Neural cell (in vitro differentiated cells): ENCODE results near the gene ZFP36L2. TPM values are rescaled to one million over a fixed set of nuclear protein-coding genes. Genes with fewer than 3 reads are reported as not detected.

Source experiments
- H2AFZ ChIP-seq: fragments of 200-600, 300-800 bp; sonication (generic), shearing (Covaris generic); 2 replicates; pipeline ENCODE4 v1.6.0; 2014; ENCODE audit warnings: low read depth, mild to moderate bottlenecking, antibody characterized with exemption, low read length, moderate library complexity
- H3F3A ChIP-seq: fragments of 200-600 bp; shearing (Covaris generic); 2 replicates; pipeline ENCODE4 v1.6.1; 2016; ENCODE audit warnings: mild to moderate bottlenecking, moderate library complexity, mixed read lengths, antibody characterized with exemption, low read length; ENCODE audit not compliant: insufficient read depth, poor library complexity, severe bottlenecking
- H3K27ac ChIP-seq: fragments of 200-600, 300-800 bp; sonication (generic), shearing (Covaris generic); 2 replicates; pipeline ENCODE4 v1.5.1; 2014; ENCODE audit warnings: mild to moderate bottlenecking, low read length, moderate library complexity
- H3K27me3 ChIP-seq: fragments of 300-800, 200-600 bp; sonication (generic), shearing (Covaris generic); 2 replicates; pipeline ENCODE4 v1.6.0; 2014; ENCODE audit warnings: mild to moderate bottlenecking, low read depth, low read length, moderate library complexity; ENCODE audit not compliant: insufficient read depth
- H3K36me3 ChIP-seq: fragments of 300-800, 200-600 bp; sonication (generic), shearing (Covaris generic); 2 replicates; pipeline ENCODE4 v1.5.1; 2014; ENCODE audit warnings: mild to moderate bottlenecking, antibody characterized with exemption, low read length, moderate library complexity; ENCODE audit not compliant: insufficient read depth
- H3K4me2 ChIP-seq: fragments of 300-800, 200-600 bp; sonication (generic), shearing (Covaris generic); 2 replicates; pipeline ENCODE4 v1.6.0; 2014; ENCODE audit warnings: mild to moderate bottlenecking, low read length
- H3K4me3 ChIP-seq: fragments of 300-800, 200-600 bp; sonication (generic), shearing (Covaris generic); 2 replicates; pipeline ENCODE4 v1.5.1; 2014; ENCODE audit warnings: mild to moderate bottlenecking, low read length, moderate library complexity
- H3K79me2 ChIP-seq: fragments of 200-600 bp; shearing (Covaris generic); replicated peaks from 2 replicates; pipeline ENCODE4 v1.6.0; 2014; ENCODE audit warnings: mild to moderate bottlenecking, low read length, moderate library complexity; ENCODE audit not compliant: insufficient read depth
- H3K9ac ChIP-seq: fragments of 300-800, 200-600 bp; sonication (generic), shearing (Covaris generic); 2 replicates; pipeline ENCODE4 v1.6.1; 2016; ENCODE audit warnings: mild to moderate bottlenecking, low read length, mixed read lengths
- H3K9me2 ChIP-seq: fragments of 200-600 bp; shearing (Covaris generic); 2 replicates; pipeline ENCODE4 v1.6.1; 2016; ENCODE audit warnings: mild to moderate bottlenecking, low read length, mixed read lengths; ENCODE audit not compliant: insufficient read depth
- H3K9me3 ChIP-seq: fragments of 200-600, 300-800 bp; sonication (generic), shearing (Covaris generic); 2 replicates; pipeline ENCODE4 v1.6.1; 2016; ENCODE audit warnings: mild to moderate bottlenecking, mixed run types, low read length, moderate library complexity, mixed read lengths
- H4K20me1 ChIP-seq: fragments of 200-600 bp; shearing (Covaris generic); 2 replicates; pipeline ENCODE4 v1.6.1; 2016; ENCODE audit warnings: mild to moderate bottlenecking, mixed run types; ENCODE audit not compliant: insufficient read depth
- CTCF ChIP-seq: fragments of 450-650 bp; IDR thresholded peaks from 2 replicates; pipeline ENCODE4 v1.5.1; 2014; ENCODE audit warnings: antibody characterized with exemption, mild to moderate bottlenecking, moderate library complexity; ENCODE audit not compliant: poor library complexity, severe bottlenecking
- EP300 ChIP-seq: fragments of 450-650 bp; conservative IDR thresholded peaks from 2 replicates; pipeline ENCODE4 v1.6.1; 2014; ENCODE audit warnings: antibody characterized with exemption, mild to moderate bottlenecking, moderate library complexity; ENCODE audit not compliant: poor library complexity, severe bottlenecking
- EZH2 ChIP-seq: fragments of 200-600, 300-800 bp; shearing (Covaris generic), sonication (generic); IDR thresholded peaks from 2 replicates; pipeline ENCODE4 v1.6.1; 2014; ENCODE audit warnings: antibody characterized with exemption, low read length, borderline replicate concordance, mild to moderate bottlenecking; ENCODE audit not compliant: insufficient read depth, poor library complexity, severe bottlenecking
- MXI1 ChIP-seq: fragments of 450-650 bp; conservative IDR thresholded peaks from 2 replicates; pipeline ENCODE4 v1.6.1; 2014; ENCODE audit warnings: antibody characterized with exemption, mild to moderate bottlenecking; ENCODE audit not compliant: poor library complexity, severe bottlenecking
- POLR2AphosphoS5 ChIP-seq: IDR thresholded peaks from 2 replicates; pipeline ENCODE4 v1.6.1; 2012
- RAD21 ChIP-seq: fragments of 450-650 bp; conservative IDR thresholded peaks from 2 replicates; pipeline ENCODE4 v1.6.1; 2014; ENCODE audit warnings: antibody characterized with exemption, mild to moderate bottlenecking, moderate library complexity
- REST ChIP-seq: IDR thresholded peaks from 2 replicates; pipeline ENCODE4 v1.6.1; 2012; ENCODE audit warnings: borderline replicate concordance
- SMC3 ChIP-seq: fragments of 450-650 bp; conservative IDR thresholded peaks from 2 replicates; pipeline ENCODE4 v1.6.1; 2014; ENCODE audit warnings: antibody characterized with exemption, mild to moderate bottlenecking, moderate library complexity; ENCODE audit not compliant: poor library complexity
- TAF1 ChIP-seq: IDR thresholded peaks from 2 replicates; pipeline ENCODE4 v1.6.1; 2012; ENCODE audit warnings: low read depth
- polyA plus RNA-seq: library from polyadenylated mRNA; depleted of rRNA; stranded (reverse); fragments of >200 nt; gene quantifications from 2 replicates; pipeline ENCODE4 v1.2.3, GENCODE V29; 2014

The ZFP36L2 gene
- polyA plus RNA-seq, 1 donor from 2014 or later: 0.33 TPM

- Histone ChIP-seq H3K79me2 (no peaks in the 10 kb centered on the region), H3K9me3 (no peaks in the 10 kb centered on the region), H3K27ac (no peak overlapping the region), H4K20me1 (no peaks in the 10 kb centered on the region), H3K36me3 (no peaks in the 10 kb centered on the region), H3K9ac (no peak overlapping the region), H3F3A (no peaks in the 10 kb centered on the region), H2AFZ (no peak overlapping the region), H3K9me2 (no peaks in the 10 kb centered on the region), H3K4me3 (no peak overlapping the region), H3K27me3 (no peaks in the 10 kb centered on the region), H3K4me2 (no peak overlapping the region)
- TF ChIP-seq POLR2AphosphoS5 (no peak), RAD21 (no peak), MXI1 (no peak), TAF1 (no peak), REST (no peak), EP300 (no peak), EZH2 (no peak), CTCF (no peak), SMC3 (no peak)
These were observed 12.2 kb downstream of the ZFP36L2 start for GRCh38 chr2:43214253-43214652.

GRCh38 chr2:43212931-43213330, 13.5 kb downstream of the ZFP36L2 start:
- H3K9me3 ChIP-seq: no peaks in the 10 kb centered on the region
- H4K20me1 ChIP-seq: no peaks in the 10 kb centered on the region
- H3F3A ChIP-seq: no peaks in the 10 kb centered on the region
- H3K4me3 ChIP-seq: no peak overlapping the region
- H3K4me2 ChIP-seq: no peak overlapping the region
- TF ChIP-seq TAF1 (no peak), EZH2 (no peak), POLR2AphosphoS5 (no peak), CTCF (no peak), EP300 (no peak), RAD21 (no peak), REST (no peak), MXI1 (no peak), SMC3 (no peak)
- H3K36me3 ChIP-seq: no peaks in the 10 kb centered on the region
- no peak overlapping the region for H3K27ac ChIP-seq
- no peaks in the 10 kb centered on the region for H3K79me2 ChIP-seq
- H3K9me2 ChIP-seq: no peaks in the 10 kb centered on the region
- H3K9ac ChIP-seq: no peak overlapping the region
- H3K27me3 ChIP-seq: no peaks in the 10 kb centered on the region
- H2AFZ ChIP-seq: no peak overlapping the region
